Esophagus (tissue), 2 donors: ENCODE measurements around the gene ZSWIM8. TPM values are rescaled to one million over a fixed set of nuclear protein-coding genes. Genes with fewer than 3 reads are reported as not detected.
A peak's percentile ranks its signal among the peaks of the same experiment; 100 is the strongest.

ENCODE experiments used
- H3K27ac ChIP-seq, 2 donors: one replicate each; pipeline ENCODE4 v1.5.1; 2013; ENCODE audit warnings: low read depth in 2 of 2, mild to moderate bottlenecking in 2 of 2, inconsistent platforms in 1 of 2, low read length in 1 of 2, moderate library complexity in 1 of 2
- H3K27me3 ChIP-seq, 2 donors: one replicate each; pipeline ENCODE4 v1.6.1; 2013; ENCODE audit warnings: low read length in 2 of 2, control low read depth in 1 of 2, mild to moderate bottlenecking in 1 of 2; ENCODE audit not compliant: insufficient read depth in 2 of 2, control insufficient read depth in 1 of 2
- H3K36me3 ChIP-seq, 2 donors: one replicate each; pipeline ENCODE4 v1.6.1; 2013; ENCODE audit warnings: low read length in 1 of 2; ENCODE audit not compliant: control insufficient read depth in 2 of 2, insufficient read depth in 2 of 2
- H3K4me1 ChIP-seq, 2 donors: one replicate each; pipeline ENCODE4 v1.6.1; 2013; ENCODE audit warnings: low read length in 1 of 2; ENCODE audit not compliant: control insufficient read depth in 2 of 2, insufficient read depth in 2 of 2
- H3K4me3 ChIP-seq, 2 donors: one replicate each; pipeline ENCODE4 v1.5.1; 2013; ENCODE audit warnings: low read length in 2 of 2, mild to moderate bottlenecking in 2 of 2, low read depth in 1 of 2, moderate library complexity in 1 of 2
- H3K9me3 ChIP-seq, 2 donors: one replicate each; pipeline ENCODE4 v1.6.1; 2013; ENCODE audit warnings: mild to moderate bottlenecking in 2 of 2, low read depth in 1 of 2, low read length in 1 of 2, moderate library complexity in 1 of 2; ENCODE audit not compliant: control insufficient read depth in 2 of 2, insufficient read depth in 1 of 2
- WGBS, 2 donors: extraction: QIAGEN DNeasy Blood & Tissue Kit; methylation state at CpG; one replicate each; pipeline ENCODE4 v1.1.7; 2013; 5-methylcytosine and 5-hydroxymethylcytosine counted together
- polyA plus RNA-seq, 2 donors: library from polyadenylated mRNA; stranded (reverse); fragments of 200-250 nt; gene quantifications; one replicate each; pipeline ENCODE4 v1.2.3, GENCODE V29; 2013
- donor health status: healthy with polysubstance abuse.
- donor health status: Bipolar disorder and iron deficiency.

The ZSWIM8 gene
- polyA plus RNA-seq, 2 donors = 109 to 156 TPM

DNA sequence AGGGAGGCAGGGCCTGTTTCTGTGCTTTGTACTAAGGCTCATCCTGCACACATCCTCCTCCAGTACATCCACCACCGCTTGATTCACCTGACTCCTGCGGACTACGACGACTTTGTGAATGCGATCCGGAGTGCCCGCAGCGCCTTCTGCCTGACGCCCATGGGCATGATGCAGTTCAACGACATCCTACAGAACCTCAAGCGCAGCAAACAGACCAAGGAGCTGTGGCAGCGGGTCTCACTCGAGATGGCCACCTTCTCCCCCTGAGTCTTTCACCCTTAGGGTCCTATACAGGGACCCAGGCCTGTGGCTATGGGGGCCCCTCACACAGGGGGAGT lies 15.8 kb downstream of the ZSWIM8 start:
- no peaks in the 10 kb centered on the region for H3K9me3 ChIP-seq
- peaks cover 2 to 3% of the 10 kb centered on the region in 2 donors for H3K4me1 ChIP-seq
- H3K27ac ChIP-seq = peak overlapping the region in 1 of 2 donors; percentile 23
- no peak overlapping the region for H3K4me3 ChIP-seq
- peaks cover 41 to 70% of the 10 kb centered on the region in 2 donors for H3K36me3 ChIP-seq
- H3K27me3 ChIP-seq = no peaks in the 10 kb centered on the region
- 91 to 93% methylated on average over 13 of the region's 13 CpGs for WGBS, 2 donors

DNA sequence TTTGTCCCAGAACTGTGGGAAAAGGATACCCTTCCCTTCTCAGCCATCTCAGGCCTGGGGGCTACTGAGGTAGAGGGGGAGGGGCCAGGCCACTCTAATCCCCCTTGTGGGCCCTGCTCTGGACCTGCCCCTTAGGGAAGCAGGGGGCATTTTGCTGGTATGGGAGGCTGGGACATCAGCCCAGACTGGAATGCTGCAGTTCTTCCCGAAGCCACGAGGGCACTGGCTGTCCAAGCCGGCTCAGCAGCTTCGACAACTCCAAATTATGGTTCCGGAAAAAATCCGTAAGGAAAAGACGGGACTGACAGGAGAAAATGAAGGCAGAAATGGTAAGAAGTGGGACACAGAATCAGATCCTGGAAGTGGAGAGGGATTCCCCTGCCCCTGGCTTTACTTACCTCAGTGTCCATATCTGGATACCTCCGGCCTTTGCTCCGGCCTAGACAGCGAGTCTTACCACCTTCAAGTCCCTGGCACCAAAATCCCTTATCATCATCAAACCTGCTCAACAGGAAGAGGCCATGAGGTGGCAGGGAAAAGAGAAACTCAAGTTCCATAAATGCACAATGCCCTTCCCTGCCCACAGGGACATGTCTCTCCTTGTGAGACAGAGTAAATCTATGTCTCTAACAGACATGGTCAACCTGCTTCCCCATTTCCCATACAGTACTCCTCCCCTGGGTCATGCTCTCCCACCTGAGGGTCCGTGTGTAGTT lies 17.0 kb downstream of the ZSWIM8 start:
- Histone ChIP-seq H3K4me1 (peaks cover 3 to 7% of the 10 kb centered on the region in 2 donors), H3K9me3 (no peaks in the 10 kb centered on the region), H3K27me3 (no peaks in the 10 kb centered on the region), H3K4me3 (no peak overlapping the region), H3K36me3 (peaks cover 32 to 72% of the 10 kb centered on the region in 2 donors), H3K27ac (peak overlapping the region; percentile 74 to 82)
- WGBS, 2 donors = 72 to 81% methylated on average over 11 of the region's 11 CpGs

DNA sequence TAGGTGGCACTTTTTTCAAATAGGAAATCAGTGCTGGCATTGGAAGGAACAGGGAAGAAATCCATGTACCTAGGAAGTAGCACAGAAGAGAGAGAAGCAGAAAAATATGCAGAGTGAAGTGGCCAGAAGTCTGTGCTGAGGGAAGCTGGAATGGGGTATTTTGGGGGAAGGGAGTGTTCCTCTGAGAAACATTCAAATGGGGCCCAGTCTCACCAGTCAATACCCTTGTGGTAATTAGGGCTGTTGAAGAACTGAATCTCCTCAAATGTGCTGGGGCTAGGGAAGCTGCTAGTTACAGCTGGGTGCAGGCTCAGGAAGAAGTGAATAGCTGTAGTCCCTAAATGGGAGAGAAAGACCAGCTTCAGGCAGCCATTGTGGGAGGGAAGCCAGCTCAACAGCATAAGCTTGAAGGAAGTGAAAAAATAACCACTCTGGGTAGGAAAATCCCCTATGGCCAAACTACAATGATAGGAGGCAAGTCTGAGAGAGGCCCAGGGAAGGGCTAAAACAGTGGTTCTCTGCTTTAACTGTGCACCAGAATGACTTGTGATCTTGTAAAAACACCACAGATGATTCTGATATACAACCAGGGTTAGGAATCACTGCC lies 18.4 kb downstream of the ZSWIM8 start:
- Histone ChIP-seq H3K4me3 (no peak overlapping the region), H3K4me1 (peaks cover 3 to 10% of the 10 kb centered on the region in 2 donors), H3K27me3 (no peaks in the 10 kb centered on the region), H3K9me3 (no peaks in the 10 kb centered on the region), H3K36me3 (peaks cover 27 to 72% of the 10 kb centered on the region in 2 donors), H3K27ac (peak overlapping the region; percentile 42 to 80)

DNA sequence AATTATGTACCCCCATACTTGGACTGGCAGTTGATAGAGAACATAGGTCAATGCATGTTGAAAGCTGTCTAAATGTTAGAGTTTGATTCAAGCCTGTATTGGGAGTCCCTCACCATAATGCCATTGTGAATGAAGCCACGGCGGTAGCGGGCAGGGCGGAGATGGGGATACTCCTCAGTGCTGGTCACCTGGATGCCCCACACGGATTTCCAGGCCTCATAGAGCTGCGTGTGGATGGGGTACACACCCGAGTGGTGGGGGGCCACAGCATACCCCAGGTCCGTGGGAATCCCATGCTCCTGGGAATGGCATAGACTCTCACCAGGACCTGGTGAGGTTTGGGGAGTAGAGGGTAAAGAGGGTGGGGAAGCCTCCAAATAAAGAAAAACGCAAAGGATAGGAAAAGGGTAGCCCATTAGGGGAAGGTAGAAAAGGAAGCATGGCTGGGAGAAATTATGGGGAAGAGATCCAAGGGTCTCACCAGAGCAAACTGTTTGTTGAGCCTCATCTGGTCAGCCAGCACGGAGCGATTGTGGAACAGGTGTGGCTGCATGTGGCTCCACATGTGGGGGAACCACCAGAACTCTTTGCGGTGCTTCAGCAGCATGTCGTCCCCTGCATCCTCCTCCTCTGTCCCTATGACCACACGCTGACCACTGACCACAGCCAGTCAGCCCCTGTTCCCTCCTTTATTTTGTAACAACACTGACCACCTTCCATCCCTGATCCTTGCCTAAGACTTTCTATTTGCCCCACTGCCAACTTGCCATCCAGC lies 21.0 kb downstream of the ZSWIM8 start:
- peak overlapping the region in 1 of 2 donors; percentile 43 for H3K27ac ChIP-seq
- no peaks in the 10 kb centered on the region for H3K27me3 ChIP-seq
- H3K9me3 ChIP-seq = no peaks in the 10 kb centered on the region
- peaks cover 0 to 9% of the 10 kb centered on the region in 2 donors for H3K4me1 ChIP-seq
- no peak overlapping the region for H3K4me3 ChIP-seq
- peaks cover 14 to 53% of the 10 kb centered on the region in 2 donors for H3K36me3 ChIP-seq
- 90 to 94% methylated on average over 14 of the region's 14 CpGs for WGBS, 2 donors

DNA sequence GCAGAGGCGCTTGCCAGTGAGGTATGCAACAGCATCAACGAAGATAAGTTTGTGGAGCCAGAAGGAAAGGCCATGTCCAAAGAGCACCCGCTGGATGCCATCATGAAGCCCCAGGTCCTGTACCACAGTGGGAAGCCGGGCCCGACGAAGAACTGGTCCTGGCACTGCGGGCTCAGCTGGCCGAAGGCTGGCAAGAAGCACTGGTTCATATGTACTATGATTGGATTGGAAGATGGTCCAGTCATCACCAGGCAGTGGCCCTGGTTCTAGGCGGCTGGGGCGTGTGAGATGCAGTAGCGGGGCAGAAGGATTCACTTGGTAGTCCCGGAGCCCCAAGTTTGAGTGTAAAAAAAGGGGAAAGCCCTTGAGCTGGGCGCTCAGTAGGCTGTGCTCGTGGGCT lies 22.1 kb downstream of the ZSWIM8 start:
- WGBS, 2 donors = 95 to 96% methylated on average over 14 of the region's 14 CpGs
- peaks cover 13 to 44% of the 10 kb centered on the region in 2 donors for H3K36me3 ChIP-seq
- H3K4me1 ChIP-seq = peaks cover 0 to 9% of the 10 kb centered on the region in 2 donors

DNA sequence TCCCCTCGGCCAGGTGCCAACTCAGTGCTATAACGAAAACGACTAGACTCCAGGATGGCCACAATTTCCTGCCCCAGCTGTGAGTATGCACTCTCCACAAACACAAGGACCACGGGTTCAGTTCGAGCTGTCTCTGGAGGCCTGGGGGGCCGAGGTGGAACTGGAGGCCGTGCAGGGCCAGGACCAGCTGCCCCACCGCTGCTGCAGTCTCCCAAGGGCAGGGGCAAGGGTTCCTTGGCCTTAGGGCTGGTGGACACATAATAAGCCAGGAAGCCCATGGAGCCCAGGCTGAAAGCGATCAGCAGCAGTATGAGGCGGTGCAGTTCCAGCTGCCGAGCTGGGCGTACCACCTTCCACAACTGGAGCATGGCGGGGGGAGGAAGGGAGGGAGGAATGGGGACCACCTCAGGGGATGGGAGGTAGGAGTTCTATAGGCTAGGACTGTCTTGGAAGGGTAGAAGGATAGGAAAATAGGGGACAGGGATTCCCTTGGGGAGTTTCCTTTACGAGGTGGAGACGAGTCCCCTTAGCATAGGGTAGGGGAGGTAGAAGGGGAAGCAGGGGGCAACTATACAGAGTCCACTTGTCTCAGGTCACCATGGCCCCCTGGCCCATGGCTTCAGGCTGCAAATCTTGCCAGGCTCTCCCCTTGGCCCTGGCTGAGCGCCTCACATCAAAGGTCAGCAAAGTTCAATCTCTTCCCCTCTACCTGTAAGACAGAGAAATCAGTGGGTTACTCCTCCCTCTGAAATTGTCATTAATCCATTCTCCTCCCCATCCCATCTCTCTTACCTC lies 22.8 kb downstream of the ZSWIM8 start:
- WGBS, 2 donors = 89 to 92% methylated on average over 16 of the region's 16 CpGs
- Histone ChIP-seq H3K27ac (no peak overlapping the region), H3K9me3 (no peaks in the 10 kb centered on the region), H3K4me3 (no peak overlapping the region), H3K36me3 (peaks cover 13 to 38% of the 10 kb centered on the region in 2 donors), H3K27me3 (no peaks in the 10 kb centered on the region), H3K4me1 (peaks cover 0 to 11% of the 10 kb centered on the region in 2 donors)

More for the DNA sequence above, 22.1 kb downstream of the ZSWIM8 start:
- no peaks in the 10 kb centered on the region for H3K27me3 ChIP-seq
- no peaks in the 10 kb centered on the region for H3K9me3 ChIP-seq
- peak overlapping the region in 1 of 2 donors; percentile 14 for H3K27ac ChIP-seq
- no peak overlapping the region for H3K4me3 ChIP-seq

- 54 to 70% methylated on average over 5 of the region's 5 CpGs for WGBS, 2 donors
These were observed 23.8 kb downstream of the ZSWIM8 start for GRCh38 chr10:73809061-73809818.

DNA sequence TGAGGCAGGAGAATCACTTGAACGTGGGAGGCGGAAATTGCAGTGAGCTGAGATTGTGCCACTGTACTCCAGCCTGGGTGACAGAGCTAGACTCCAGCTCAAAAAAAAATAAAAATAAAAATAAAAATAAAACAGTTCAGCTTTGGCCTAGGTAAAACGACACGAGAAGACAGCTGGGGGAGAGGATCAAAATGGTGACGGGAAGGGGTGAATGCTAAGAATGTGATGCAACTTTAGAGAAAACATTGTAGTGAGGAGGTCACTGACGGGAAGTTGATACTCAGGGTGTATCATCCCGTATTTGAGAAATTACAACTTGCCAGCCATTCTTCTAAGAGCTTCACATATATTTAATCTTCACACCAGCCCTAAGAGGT lies 24.9 kb downstream of the ZSWIM8 start:
- Histone ChIP-seq H3K27ac (peak overlapping the region in 1 of 2 donors; percentile 92), H3K9me3 (no peaks in the 10 kb centered on the region)

More at GRCh38 chr10:73809061-73809818, 23.8 kb downstream of the ZSWIM8 start:
- Histone ChIP-seq H3K9me3 (no peaks in the 10 kb centered on the region), H3K27me3 (no peaks in the 10 kb centered on the region), H3K27ac (no peak overlapping the region), H3K36me3 (peaks cover 9 to 36% of the 10 kb centered on the region in 2 donors), H3K4me3 (no peak overlapping the region), H3K4me1 (peaks cover 0 to 11% of the 10 kb centered on the region in 2 donors)

More for the DNA sequence above, 24.9 kb downstream of the ZSWIM8 start:
- Histone ChIP-seq H3K4me3 (peak overlapping the region; percentile 56 to 82), H3K36me3 (peaks cover 8 to 42% of the 10 kb centered on the region in 2 donors), H3K4me1 (peaks cover 0 to 11% of the 10 kb centered on the region in 2 donors), H3K27me3 (no peaks in the 10 kb centered on the region)
- WGBS, 2 donors = 66 to 71% methylated on average over 7 of the region's 7 CpGs
